GM21381 (cell line): ENCODE data around the gene NRAS.

Experiments
- ATAC-seq: cut with Tn5 transposase; IDR thresholded peaks from one replicate; pipeline ENCODE4 v1.9.1; 2021; ENCODE audit warnings: mild to moderate bottlenecking, moderate library complexity; ENCODE audit not compliant: unreplicated experiment

NRAS gene

GRCh38 chr1:114728553-114728952 is 12.0 kb upstream of the NRAS start:
- no peak for ATAC-seq

DNA sequence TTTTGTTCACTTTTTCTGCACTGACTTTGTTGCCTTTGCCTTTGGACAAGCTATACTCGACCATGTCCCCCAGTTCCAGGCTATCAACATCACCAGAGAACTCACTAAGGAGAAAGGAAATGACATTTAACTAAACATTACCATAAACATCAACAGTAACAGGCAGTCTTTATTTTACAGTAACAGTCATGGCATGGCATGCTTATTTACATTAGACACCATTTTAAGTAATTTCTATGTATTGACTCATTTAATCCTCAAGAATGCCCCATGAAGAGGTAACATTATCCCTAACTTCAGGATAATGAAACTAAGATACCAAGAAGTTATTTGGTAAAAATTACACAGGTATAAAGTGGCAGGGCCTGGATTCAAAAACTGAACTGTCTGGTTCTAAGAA is 8.7 kb upstream of the NRAS start:
- ATAC-seq = no peak

DNA sequence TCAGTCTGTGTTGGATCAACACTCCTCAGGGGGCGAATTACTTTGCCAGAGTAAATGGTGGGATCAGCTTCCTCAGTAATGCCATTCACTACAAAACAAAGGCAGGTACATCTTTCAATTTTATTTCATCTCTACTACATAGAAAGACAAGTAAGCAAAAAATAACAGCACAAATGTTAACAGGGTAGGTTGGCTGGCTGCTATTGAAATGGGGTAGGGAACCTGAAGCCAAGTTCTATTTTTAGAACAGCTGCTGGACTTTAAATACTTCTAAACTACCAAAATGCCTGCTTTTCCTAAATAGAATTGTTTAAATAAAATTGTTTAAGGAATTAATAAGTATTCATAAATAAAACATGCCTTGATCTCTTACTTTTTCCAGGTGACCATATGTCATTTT is 7.3 kb upstream of the NRAS start:
- ATAC-seq = no peak

DNA sequence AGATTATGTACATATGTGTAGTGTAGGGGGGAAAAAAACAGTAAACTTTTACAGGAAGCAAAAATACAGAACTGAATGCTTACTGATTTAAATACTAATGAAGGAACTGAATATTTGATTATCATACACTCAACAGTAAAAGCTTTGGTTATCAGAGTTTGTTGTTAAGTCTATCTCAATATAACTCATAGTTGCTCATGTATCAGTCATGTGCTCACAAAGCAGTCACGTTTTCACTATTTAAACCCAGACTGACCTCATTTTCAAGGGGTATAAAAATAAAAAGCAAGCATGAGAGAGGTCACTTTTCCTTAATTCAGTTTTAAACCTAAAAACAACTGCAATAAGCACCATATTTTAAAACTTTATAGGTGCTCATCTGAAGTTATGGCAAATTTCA is 6.9 kb upstream of the NRAS start:
- ATAC-seq = no peak

DNA sequence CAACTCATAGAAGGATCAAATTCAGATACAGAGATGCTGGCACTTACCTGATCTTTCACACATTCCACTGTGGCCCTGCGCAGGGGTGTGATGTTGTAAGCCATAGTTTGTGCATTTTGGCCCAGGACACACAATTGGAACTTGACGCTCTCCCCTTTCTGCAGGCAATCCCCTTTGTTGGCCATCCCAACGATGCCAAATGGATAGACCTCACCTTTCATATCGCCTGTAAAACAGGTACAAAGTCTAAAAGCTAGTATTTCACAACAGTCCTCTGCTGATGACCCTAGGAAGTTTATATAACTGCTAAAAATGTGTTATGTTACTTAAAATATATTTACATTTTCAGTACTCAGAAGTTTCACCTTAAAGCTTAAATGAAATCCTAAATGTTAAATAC is 3.9 kb upstream of the NRAS start:
- ATAC-seq = no peak

GRCh38 chr1:114719424-114719787 is 2.8 kb upstream of the NRAS start:
- ATAC-seq = no peak

DNA sequence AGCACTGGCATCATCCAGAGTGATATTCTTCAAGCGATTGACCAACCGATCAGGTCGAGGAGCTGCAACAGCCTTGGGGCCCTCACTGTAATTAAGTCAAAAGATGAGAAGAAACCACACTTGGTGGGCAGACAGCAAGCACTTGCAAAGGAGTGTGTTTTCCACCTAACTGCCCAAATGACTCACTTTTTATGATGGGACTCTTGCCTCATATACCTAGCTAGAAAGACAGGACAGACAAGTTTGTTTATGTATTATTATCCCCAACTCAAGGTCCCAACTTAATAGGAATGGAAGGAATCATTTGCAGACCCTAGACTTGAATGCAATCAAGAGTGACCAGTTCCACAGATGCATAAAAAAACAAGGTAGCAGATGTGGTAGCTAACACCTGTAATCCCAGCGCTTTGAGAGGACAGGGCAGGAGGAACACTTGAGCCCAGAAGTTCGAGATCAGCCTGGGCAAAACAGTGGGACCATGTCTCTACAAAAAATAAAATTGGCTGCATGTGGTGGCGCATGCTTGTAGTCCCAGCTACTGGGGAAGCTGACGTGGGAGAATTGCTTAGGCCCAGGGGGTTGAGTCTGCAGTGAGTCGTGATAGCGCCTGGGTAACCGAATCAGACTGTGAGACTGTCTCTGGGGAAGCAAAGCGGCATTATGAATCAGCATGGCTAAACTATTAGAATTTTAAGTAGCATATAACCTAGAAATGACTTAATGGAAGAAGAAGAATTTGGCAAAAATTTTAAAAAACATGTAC is 2.3 kb upstream of the NRAS start:
- no peak for ATAC-seq

GRCh38 chr1:114715952-114716303 is 643 bp downstream of the NRAS start:
- ATAC-seq = no peak

- no peak for ATAC-seq
Observed at GRCh38 chr1:114712977-114713376, 3.6 kb downstream of the NRAS start.

- ATAC-seq = no peak
Observed at GRCh38 chr1:114710360-114710759, 6.2 kb downstream of the NRAS start.

DNA sequence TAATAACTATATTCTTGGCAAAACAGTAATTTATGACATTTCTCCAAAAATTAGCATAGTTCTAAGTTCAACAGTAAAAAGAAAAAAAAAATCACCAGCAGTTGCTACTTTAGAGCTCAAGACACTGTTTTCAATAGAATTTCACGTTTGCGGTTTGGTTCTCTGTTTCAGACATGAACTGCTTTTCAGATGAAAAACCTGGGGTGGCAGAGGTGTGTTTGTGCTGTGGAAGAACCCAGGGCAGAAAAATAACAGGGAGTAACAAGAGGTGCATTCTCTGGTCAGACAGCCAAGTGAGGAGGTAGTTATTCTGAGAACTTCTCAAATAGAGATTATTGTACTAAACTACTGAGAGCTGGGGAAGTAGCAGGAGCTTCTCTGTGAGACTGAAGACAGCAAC is 9.0 kb downstream of the NRAS start:
- no peak for ATAC-seq

GRCh38 chr1:114703242-114703641 is 13.3 kb downstream of the NRAS start:
- ATAC-seq = no peak

DNA sequence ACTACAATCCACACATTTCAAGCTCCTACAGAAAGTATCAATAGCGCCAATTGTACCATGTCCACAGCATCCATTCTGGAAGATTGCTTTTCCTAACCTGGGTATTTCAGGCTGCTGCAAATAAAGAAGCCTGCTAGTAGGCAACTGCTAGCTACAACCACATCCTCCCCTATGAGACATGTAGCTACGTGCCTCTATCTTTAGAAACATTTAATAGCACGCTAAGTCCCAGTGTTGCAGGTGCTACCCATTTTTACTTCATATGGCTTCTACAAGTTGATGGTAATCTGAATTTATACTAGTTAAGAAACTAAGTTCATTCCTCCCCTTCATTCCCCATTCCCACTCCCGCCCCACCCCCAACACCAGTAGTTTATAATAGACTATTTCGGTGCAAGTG is 13.8 kb downstream of the NRAS start:
- ATAC-seq = no peak

- ATAC-seq = no peak
Observed at GRCh38 chr1:114701931-114702330, 14.6 kb downstream of the NRAS start.

- ATAC-seq = no peak
Observed at GRCh38 chr1:114700036-114700600, 16.5 kb downstream of the NRAS start.

DNA sequence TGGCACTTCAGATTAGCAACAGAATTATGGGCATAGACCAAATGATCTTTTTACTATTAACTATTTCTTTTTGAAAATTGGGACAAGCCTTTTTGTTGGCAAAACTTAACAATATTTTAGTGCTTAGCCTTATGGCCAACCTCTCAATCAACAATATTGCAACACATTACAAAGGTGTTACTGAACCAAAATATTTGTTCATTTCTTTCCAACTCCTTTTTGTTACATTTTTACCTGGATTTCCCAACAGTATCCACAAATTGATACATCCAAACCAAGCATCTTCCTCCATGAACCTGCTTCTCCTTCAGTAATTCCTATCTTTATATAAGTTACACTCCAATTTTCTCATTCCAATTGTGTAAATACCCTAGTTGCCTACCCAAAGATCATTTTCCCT is 19.8 kb downstream of the NRAS start:
- no peak for ATAC-seq

DNA sequence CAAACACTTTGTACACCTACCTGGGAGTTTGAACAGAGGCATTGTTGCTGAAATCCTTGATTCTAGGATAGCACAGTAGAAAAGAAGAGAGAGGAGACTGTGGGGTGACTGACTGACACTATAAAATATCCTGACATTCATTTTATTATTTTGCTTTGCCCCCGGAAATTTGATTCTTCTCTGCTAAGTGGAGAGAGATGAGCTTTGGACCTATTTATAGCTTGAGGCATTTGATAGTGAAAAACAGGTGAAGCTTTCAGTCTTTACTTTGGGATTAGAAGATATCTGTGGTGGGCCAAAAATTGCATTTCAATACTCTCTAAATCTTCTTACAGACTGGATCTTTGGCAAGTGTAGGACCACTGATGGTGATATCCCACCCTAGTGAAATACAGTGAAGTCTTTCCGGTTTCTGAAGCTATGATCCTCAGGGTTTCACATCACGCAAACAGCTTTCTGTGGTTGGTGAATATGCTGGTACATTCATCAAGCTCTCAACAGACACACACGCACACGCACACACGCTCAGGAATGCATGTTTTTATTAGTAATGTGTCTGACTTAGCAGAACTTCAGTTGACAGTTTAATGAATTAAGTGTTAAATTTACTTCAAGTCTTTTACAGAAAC is 21.0 kb downstream of the NRAS start, which contains the start of gene AMPD1:
Gene AMPD1, minus strand, starts transcription at position 117 of the 629 bp plus-strand sequence. Its CDS starts 75 bp downstream, at position 42.
- no peak for ATAC-seq

DNA sequence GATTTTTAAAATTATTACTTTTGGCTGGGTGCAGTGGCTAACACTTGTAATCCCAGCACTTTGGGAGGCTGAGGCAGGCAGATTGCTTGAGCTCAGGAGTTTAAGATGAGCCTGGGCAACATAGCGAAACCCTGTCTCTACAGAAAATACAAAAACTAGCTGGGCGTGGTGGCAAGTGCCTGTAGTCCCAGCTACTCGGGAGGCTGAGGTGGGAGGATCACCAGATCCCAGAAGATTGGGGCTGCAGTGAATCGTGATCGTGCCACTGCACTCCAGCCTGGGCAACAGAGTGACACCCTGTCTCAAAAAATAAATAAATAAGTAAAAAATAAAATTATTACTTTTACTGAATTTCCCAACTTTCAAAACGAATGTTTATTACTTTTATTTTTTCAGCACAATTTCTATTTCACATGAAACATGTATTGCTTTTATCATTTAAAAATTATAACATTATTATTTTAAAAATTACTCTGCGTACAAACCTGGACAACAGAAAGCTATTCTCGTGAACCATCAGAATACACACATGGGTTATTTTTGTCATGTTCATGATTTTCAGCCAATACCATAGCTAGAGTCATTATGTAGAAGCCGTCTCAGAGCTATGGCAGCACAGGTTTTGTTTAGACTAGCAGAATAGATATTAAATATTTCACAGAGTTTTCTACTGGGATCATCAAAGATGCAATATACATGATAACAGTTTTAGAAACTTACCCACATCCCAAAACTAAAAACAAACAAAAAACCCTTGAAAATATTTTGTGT is 21.8 kb downstream of the NRAS start:
- ATAC-seq = no peak

- ATAC-seq = no peak
Observed at GRCh38 chr1:114692947-114693346, 23.6 kb downstream of the NRAS start.

- no peak for ATAC-seq
Observed at GRCh38 chr1:114691061-114691460, 25.5 kb downstream of the NRAS start.

GRCh38 chr1:114690148-114690547 is 26.4 kb downstream of the NRAS start:
- no peak for ATAC-seq

- ATAC-seq = no peak
Observed at GRCh38 chr1:114688526-114688925, 28.0 kb downstream of the NRAS start.
